HL-60 (cell line): ENCODE results near the gene REPS1.
A peak's percentile ranks its signal among the peaks of the same experiment; 100 is the strongest.

Experiments
- DNase-seq, 2 experiments: peaks; one replicate each; pipeline ENCODE4 v3.0.0-alpha.2; 2010 to 2020; ENCODE audit warnings: low read depth in 1 of 2, low spot score in 1 of 2
- H3K27ac ChIP-seq: fragments of 250-450 bp; sonication (Bioruptor Pico); replicated peaks from 2 replicates; pipeline ENCODE4 v1.5.1; 2020; ENCODE audit warnings: mild to moderate bottlenecking, moderate library complexity
- H3K27me3 ChIP-seq: fragments of 250-450 bp; sonication (Bioruptor Pico); 2 replicates; pipeline ENCODE4 v1.5.1; 2021; ENCODE audit warnings: mild to moderate bottlenecking, moderate library complexity; ENCODE audit not compliant: insufficient read depth, poor library complexity, severe bottlenecking
- H3K4me3 ChIP-seq: replicated peaks from 2 replicates; pipeline ENCODE4 v1.5.1; 2011; ENCODE audit warnings: mild to moderate bottlenecking, control low read depth, low read length; ENCODE audit not compliant: insufficient read depth
- GABPA ChIP-seq: IDR thresholded peaks from 2 replicates; pipeline ENCODE4 v1.6.1; 2012; ENCODE audit warnings: low read depth
- POLR2AphosphoS5 ChIP-seq: IDR thresholded peaks from 2 replicates; pipeline ENCODE4 v1.6.1; 2012; ENCODE audit warnings: low read depth
- REST ChIP-seq: IDR thresholded peaks from 2 replicates; pipeline ENCODE4 v1.6.1; 2012; ENCODE audit warnings: low read depth; ENCODE audit not compliant: insufficient replicate concordance
- SPI1 ChIP-seq: IDR thresholded peaks from 2 replicates; pipeline ENCODE4 v1.6.1; 2012; ENCODE audit warnings: low read depth, mild to moderate bottlenecking, borderline replicate concordance
- TF ChIP-seq, protein P1 (sequence below): IDR thresholded peaks from one replicate; pipeline ENCODE4 v1.5.1; 2011; ENCODE audit warnings: low read length, control low read depth, inconsistent platforms; ENCODE audit not compliant: insufficient read depth

Gene REPS1

GRCh38 chr6:138955262-138955661, 32.8 kb downstream of the REPS1 start:
- Histone ChIP-seq H3K27me3 (no peaks in the 10 kb centered on the region), H3K27ac (no peak overlapping the region), H3K4me3 (no peak overlapping the region)
- no peak for DNase-seq
- TF ChIP-seq GABPA = no peak
- TF ChIP-seq, protein P1, sequence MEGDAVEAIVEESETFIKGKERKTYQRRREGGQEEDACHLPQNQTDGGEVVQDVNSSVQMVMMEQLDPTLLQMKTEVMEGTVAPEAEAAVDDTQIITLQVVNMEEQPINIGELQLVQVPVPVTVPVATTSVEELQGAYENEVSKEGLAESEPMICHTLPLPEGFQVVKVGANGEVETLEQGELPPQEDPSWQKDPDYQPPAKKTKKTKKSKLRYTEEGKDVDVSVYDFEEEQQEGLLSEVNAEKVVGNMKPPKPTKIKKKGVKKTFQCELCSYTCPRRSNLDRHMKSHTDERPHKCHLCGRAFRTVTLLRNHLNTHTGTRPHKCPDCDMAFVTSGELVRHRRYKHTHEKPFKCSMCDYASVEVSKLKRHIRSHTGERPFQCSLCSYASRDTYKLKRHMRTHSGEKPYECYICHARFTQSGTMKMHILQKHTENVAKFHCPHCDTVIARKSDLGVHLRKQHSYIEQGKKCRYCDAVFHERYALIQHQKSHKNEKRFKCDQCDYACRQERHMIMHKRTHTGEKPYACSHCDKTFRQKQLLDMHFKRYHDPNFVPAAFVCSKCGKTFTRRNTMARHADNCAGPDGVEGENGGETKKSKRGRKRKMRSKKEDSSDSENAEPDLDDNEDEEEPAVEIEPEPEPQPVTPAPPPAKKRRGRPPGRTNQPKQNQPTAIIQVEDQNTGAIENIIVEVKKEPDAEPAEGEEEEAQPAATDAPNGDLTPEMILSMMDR = no peak
- no peak for TF ChIP-seq SPI1
- no peak for TF ChIP-seq REST
- no peak for TF ChIP-seq POLR2AphosphoS5

- TF ChIP-seq POLR2AphosphoS5 (no peak), GABPA (no peak), REST (no peak), SPI1 (peak; percentile 40; the same call in 1 of the 2 replicates)
- TF ChIP-seq, protein P1 = no peak
- no peaks in the 10 kb centered on the region for H3K27me3 ChIP-seq
- DNase-seq = no peak
- no peak overlapping the region for H3K27ac ChIP-seq
- no peak overlapping the region for H3K4me3 ChIP-seq
These were observed 34.6 kb downstream of the REPS1 start for GRCh38 chr6:138953451-138953850.

GRCh38 chr6:138948546-138949179, 39.4 kb downstream of the REPS1 start:
- Histone ChIP-seq H3K27me3 (no peaks in the 10 kb centered on the region), H3K4me3 (no peak overlapping the region), H3K27ac (no peak overlapping the region)
- TF ChIP-seq SPI1 (no peak), POLR2AphosphoS5 (no peak), REST (no peak), GABPA (no peak)
- TF ChIP-seq, protein P1 = no peak
- no peak for DNase-seq
